ENCODE measurements around the gene ZFAND6. TPM values are rescaled to one million over a fixed set of nuclear protein-coding genes. Genes with fewer than 3 reads are reported as not detected.

Gene ZFAND6
- total RNA-seq, 1 experiment from 2014 or later: 89.7 TPM

DNA sequence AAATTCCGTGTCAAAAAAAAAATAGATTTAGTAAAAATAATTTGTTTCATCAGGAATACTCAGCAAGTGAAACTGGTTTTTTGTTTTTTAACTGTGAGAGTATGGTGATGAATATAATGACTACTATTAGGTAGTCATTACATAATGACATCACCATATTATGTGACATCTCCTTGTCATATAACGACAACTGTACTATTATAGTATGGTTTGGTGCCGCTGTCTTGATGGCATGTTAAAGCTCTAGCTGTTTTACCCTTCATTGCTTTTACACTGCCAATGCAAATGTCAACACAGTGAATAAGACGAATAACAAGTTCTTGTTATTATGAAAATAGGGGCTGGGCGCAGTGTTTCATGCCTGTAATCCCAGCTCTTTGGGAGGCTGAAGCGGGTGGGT, 47.7 kb downstream of the ZFAND6 start:
- Histone ChIP-seq H2AK5ac (ENCODE audit: insufficient read length, low read length) (no peak overlapping the region), H3K23me2 (ENCODE audit: insufficient read length, low read depth, low read length, poor library complexity, severe bottlenecking) (no peaks in the 10 kb centered on the region), H3K56ac (ENCODE audit: insufficient read length, low read depth, low read length) (no peak overlapping the region), H2BK5ac (ENCODE audit: insufficient read length, low read length) (no peak overlapping the region), H3K9ac (ENCODE audit: extremely low read depth, insufficient read length, low read length) (no peak overlapping the region), H4K20me1 (ENCODE audit: control insufficient read depth, insufficient read depth, insufficient read length) (no peaks in the 10 kb centered on the region), H3K79me1 (ENCODE audit: insufficient read depth, low read depth, low read length, poor library complexity, severe bottlenecking) (peaks cover 5% of the 10 kb centered on the region), H4K5ac (ENCODE audit: insufficient read length, low read depth, low read length) (no peak overlapping the region), H3K18ac (ENCODE audit: insufficient read length, low read depth, low read length) (no peak overlapping the region), H3K4me1 (ENCODE audit: insufficient read depth, low read length) (no peaks in the 10 kb centered on the region), H2AFZ (ENCODE audit: low read length) (no peak overlapping the region), H3T11ph (ENCODE audit: low read length) (no peak overlapping the region), H2BK120ac (ENCODE audit: low read depth, low read length, poor library complexity, severe bottlenecking) (no peak overlapping the region), H4K91ac (ENCODE audit: insufficient read length, low read depth, low read length) (no peak overlapping the region), H3K4me2 (ENCODE audit: insufficient read depth, insufficient read length, low read length) (no peak overlapping the region), H2BK12ac (ENCODE audit: insufficient read length, low read depth, low read length) (no peak overlapping the region), H3K27me3 (ENCODE audit: insufficient read depth, low read length) (no peaks in the 10 kb centered on the region), H3K27ac (ENCODE audit: insufficient read length, low read depth, low read length) (no peak overlapping the region), H3K14ac (ENCODE audit: insufficient read depth, low read length) (no peak overlapping the region), H3K4ac (ENCODE audit: low read depth, low read length) (no peak overlapping the region), H3K9me3 (ENCODE audit: control insufficient read depth, low read depth, low read length) (no peaks in the 10 kb centered on the region), H4K8ac (replicated peaks; ENCODE audit: insufficient read length, low read depth, low read length) (no peak overlapping the region), H2BK20ac (ENCODE audit: low read depth, low read length, poor library complexity, severe bottlenecking) (no peak overlapping the region), H3K23ac (ENCODE audit: insufficient read length, low read depth, low read length) (no peak overlapping the region), H3K79me2 (ENCODE audit: insufficient read depth, low read length) (peaks cover 10% of the 10 kb centered on the region; the same call in 1 of the 2 replicates), H2BK15ac (ENCODE audit: low read depth, low read length) (no peak overlapping the region)
- no peaks in the 10 kb centered on the region for H3K27me3 Mint-ChIP-seq (ENCODE audit: low read depth)
- DNase-seq: no peak
- H3K27ac Mint-ChIP-seq: no peak overlapping the region
- no peak for TF ChIP-seq CTCF (conservative IDR thresholded peaks at IDR 0.05)
- H3K36me3 Mint-ChIP-seq (ENCODE audit: insufficient read depth in 1 of 3, low read depth in 3 of 3): no peaks in the 10 kb centered on the region
- no peaks in the 10 kb centered on the region for H3K9me3 Mint-ChIP-seq
- H3K4me3 Mint-ChIP-seq: no peak overlapping the region
- peaks cover 6 to 9% of the 10 kb centered on the region in 2 experiments for H3K4me1 Mint-ChIP-seq
- no CpG with 5 or more reads among the region's 6 CpGs for WGBS (ENCODE audit: extremely low coverage, insufficient read length, low lambda C conversion rate)

Data from H9 (cell line).